Stimulated activated CD4-positive, alpha-beta T cell treated with anti-CD3 and anti-CD28 coated beads, Interleukin-12 subunit alpha, Interleukin-12 subunit beta, amount 100 ng/mL, for 4 hours (primary cell): ENCODE measurements around the gene SCG3.
"Not testable (repeated sequence)": the region's sequence is repeated elsewhere in the genome, so short reads cannot be mapped to it uniquely, and the experiment has no call there.

Experiments
- DNase-seq: peaks from one replicate; pipeline ENCODE4 v3.0.0-alpha.2; 2020

The SCG3 gene

DNA sequence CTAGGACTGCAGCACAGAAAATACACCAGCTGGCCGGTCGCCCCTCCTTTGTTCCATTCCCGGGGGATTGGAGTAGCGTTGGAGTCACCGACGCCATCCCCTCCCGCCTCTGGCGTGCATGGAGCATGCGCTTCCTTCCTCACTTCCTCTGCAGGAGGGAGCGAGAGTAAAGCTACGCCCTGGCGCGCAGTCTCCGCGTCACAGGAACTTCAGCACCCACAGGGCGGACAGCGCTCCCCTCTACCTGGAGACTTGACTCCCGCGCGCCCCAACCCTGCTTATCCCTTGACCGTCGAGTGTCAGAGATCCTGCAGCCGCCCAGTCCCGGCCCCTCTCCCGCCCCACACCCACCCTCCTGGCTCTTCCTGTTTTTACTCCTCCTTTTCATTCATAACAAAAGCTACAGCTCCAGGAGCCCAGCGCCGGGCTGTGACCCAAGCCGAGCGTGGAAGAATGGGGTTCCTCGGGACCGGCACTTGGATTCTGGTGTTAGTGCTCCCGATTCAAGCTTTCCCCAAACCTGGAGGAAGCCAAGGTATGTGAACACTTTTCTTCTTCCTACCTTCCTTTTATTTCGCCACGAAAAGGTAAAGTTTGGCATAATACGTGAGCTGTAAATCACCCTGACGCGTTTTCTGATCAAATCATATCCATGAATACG, at the start of gene SCG3:
Gene SCG3 (plus strand): TSS at position 201 of the 661 bp plus-strand sequence. CDS start 253 bp downstream, at position 454.
- peak; percentile 53 for DNase-seq

DNA sequence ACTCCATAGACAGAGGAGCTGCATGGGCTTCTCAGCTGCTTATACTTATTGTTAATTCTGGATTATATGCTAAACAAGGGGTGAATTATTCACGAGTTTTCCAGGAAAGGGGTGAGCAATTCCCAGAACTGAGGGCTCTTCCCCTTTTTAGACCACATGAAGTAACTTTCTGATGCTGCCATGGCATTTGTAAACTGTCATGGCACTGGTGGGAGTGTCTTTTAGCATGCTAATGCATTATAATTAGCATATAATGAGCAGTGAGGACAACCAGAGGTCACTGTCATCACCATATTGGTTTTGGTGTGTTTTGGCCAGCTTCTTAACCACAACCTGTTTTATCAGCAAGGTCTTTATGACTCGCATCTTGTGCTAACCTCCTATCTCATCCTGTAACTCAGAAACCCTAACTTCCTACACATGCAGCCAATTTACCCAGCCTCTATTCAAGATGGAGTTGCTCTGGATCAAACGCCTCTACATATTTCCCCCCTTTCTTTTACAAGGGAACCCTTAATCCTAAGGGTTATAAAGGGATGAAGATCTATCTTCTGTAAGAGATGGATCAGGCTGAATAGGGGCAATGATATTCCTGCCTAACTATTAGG, 46.6 kb upstream of the SCG3 start:
- DNase-seq = no peak

DNA sequence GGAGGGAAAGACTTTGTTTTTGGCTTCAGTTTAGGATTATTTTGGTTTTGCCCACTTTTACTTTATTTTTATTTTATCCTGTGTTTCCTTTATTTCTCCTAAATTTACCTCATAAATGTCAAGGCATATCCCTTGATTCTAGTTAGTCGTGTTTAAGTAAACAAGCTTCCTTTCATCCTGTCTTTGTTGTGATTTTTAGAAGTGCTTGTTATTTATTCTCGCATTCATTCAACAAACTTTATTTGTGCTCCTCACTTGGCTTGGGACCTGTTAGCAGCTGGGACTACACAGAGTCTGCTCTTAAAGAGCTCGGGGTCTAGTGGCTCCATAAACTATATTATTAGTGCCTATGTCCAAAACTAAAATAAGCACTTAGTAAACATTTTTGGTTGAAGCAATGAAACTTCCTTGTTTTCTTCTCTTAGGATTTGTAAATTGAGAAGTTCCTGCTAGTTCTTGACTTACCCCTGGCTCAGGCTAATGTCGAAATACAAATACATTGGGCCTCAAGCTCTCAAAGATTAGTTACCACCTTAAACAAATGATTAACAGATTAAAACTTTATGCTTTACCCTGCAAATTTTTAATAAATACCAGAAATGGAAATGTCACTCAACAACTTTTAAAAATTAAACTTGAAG, 39.7 kb upstream of the SCG3 start:
- no peak for DNase-seq

DNA sequence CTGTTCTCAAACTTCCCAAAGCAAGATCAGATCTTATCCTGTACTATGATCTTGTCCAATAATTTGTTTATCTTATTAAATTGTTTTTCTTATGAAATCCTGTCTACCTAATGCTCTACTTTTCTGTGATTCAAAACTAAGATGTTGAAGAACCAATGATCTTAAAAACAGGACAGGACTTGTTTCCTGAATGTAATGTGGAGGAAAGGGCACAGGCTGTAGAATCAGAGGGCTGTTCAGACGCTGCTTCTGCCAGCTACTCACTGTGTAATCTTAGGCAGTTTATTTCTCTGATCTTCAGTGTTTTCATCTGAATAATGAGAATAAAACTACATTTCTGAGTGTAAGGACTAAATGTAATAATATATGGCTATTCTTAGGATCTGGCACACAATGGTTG, 38.6 kb upstream of the SCG3 start:
- no peak for DNase-seq

DNA sequence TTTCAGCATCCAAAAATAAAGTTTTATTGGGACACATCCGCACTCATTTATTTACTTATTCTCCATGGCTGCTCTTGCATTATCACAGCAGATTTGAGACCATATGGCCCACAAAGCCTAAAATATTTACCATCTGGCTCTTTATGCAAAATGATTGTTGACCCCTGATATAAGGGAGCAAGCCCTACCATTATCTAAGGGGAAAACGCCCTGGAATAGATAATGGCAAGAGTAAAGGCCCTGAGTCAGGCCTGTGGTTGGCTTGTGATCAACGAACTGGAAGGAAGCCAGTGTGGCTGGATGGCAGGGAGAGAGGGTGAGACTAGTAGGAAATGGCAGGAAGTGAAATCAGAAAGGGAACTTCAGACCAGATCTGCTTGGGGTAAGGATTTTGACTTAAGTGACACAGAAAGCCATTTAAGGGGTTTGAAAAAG, 34.2 kb upstream of the SCG3 start:
- no peak for DNase-seq

DNA sequence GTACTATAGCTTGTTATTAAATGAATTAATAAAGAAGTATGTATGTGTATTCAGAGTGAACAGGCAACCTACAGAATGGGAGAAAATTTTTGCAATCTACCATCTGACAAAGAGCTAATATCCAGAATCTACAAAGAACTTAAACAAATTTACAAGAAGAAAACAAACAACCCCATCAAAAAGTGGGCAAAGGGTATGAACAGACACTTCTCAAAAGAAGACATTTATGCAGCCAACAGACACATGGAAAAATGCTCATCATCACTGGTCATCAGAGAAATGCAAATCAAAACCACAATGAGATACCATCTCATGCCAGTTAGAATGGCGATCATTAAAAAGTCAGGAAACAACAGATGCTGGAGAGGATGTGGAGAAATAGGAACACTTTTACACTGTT, 33.2 kb upstream of the SCG3 start:
- DNase-seq = not testable (repeated sequence)

DNA sequence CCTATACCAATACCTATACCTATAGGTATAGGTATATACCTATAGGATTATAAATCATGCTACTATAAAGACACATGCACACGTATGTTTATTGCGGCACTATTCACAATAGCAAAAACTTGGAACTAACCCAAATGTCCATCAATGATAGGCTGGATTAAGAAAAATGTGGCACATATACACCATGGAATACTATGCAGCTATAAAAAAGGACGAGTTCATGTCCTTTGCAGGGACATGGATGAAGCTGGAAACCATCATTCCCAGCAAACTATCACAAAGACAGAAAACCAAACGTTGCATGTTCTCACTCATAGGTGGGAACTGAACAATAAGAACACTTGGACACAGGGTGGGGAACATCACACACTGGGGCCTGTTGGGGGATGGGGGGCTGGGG, 32.7 kb upstream of the SCG3 start:
- DNase-seq = not testable (repeated sequence)

DNA sequence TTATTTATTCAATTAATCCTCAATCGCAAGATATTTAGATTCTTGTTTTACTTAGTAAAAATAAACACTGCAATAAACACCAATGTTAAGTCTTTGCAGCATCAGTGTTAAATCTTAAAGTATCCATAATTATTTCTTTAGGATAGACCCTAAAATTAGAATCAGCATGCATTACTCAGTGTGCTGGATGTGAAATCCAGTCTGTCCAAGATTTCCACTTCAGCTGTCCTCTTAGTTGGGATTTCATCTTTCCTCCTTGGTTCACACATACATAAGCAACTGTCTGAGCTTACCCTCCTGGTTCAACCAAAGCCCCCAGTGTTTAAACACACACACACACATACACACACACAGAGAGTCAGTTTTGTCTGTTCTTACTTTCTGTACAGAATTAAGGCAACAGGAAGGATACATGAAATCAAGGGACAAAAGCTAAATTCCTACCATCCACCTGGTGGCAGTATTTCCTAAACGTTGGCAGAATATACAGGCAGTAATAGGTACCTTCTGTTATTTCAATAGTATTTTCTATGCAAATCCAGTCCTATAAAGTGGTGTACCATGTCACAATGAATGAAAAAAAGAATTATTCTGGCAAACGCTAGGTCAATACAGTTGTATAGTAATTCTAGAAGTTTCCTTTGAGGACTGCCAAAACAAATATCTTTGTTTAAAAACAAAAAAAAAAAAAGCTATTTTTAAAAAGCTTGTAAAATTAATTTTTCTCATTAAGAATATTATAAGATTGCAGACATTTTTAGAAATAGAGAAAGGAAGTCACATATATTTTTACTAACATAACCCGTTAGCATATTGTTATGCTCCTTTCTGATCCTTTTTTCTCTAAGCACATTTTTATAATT, 31.4 kb upstream of the SCG3 start:
- no peak for DNase-seq

DNA sequence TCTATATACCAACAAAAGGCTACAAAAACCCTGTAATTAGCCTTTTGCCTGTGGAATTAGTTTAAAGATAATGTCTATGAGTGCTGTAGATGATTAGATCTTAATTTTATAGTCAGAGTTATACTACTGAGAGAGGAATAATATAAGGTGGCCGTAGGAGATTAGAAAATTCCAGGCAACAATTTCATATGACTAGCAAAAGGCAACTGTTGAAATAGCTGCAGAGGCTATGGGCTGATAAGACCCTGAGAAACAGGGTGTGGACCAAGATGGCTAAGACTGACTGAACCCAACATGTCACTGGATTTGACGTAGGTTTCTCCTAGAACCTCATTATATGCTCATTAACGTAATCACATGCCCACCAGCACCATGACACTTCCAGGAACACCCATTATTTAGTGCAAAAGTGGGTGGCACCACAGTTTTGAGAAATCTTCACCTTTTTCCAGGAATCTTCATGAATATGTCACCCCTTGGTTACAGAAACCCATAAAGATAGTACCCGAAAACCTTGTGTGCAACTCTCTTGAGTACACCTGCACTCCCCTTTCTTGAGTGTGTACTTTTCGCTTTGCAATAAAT, 29.1 kb upstream of the SCG3 start:
- no peak for DNase-seq

DNA sequence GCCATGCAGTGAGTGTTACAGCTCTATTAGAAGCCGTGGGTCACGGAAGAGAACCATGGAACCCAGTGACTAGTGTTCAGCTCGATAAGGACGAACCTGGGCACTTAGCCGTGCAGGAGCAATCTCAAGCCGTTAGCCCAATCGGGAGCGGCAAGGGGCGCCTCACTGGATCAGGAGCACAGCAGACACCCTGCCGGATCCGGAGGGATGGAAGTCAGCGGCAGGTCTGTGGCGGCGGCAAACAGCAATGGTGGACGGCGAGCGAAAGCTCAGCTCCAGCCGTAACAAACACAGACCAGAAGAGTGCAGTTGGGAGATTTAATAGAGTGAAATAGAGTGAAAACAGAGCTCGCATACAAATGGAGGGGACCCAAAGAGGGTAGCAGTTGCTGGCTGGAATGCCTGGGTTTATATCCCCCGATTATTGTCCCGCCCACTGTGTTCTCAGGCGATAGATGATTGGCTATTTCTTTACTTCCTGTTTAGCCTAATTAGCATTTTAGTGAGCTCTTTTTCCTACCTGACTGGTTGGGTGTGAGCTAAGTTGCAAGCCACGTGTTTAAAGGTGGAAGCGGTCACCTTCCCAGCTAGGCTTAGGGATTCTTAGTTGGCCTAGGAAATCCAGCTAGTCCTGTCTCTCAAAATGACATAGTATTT, 25.8 kb upstream of the SCG3 start:
- DNase-seq = not testable (repeated sequence)

DNA sequence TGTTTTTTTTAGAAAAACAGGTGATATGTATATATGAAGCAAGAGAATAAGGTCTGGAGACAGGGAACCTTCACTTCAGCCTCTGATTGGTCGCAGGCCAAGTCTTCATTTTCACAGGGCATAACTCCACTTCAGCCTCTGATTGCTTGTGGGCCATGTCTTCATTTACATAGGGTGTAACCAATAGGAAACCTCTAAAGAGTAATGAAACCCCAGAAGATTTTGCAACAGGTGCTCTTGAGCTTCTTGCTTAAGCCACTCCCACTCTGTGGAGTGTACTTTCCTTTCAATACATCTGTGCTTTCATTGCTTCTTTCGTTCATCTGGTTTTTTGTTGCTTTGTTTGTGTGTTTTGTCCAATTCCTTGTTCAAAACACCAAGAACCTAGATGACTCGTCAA, 22.6 kb upstream of the SCG3 start:
- no peak for DNase-seq

DNA sequence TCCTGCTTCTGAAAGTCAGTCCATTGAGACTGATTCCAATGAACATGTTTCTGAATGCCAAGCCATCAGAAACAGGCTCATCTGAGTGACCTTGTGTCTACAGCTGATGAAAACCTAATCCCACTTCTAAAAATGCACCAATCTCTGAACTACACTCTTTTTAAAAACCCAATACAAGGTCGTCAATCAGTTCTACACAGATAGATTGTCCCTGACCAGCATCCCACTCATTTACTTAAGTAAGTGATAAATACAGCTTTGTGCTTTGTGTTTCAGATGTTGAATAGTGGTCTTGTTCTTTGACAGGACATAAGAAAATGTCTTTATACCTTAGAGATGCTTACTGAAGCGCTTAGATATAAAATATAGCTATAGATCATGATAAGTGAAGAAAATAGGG, 20.2 kb upstream of the SCG3 start:
- DNase-seq = no peak

DNA sequence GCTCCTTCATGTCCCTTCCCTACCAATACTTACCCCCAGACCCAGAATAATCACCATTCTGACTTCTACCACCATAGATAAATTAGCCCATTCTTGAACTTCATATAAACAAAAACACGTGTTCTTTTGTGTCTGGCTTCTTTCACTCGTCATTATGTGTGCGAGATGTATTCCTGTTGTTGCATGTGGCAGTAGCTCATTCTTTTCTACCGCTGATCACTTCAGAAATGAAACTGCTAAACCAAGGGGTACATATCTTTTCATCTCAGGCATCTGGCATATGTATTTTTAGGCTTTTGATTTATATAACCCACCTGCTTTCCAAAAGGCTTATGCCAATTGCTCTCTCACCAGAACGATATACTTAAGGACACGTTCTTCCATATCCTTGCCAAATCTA, 13.8 kb upstream of the SCG3 start:
- no peak for DNase-seq

DNA sequence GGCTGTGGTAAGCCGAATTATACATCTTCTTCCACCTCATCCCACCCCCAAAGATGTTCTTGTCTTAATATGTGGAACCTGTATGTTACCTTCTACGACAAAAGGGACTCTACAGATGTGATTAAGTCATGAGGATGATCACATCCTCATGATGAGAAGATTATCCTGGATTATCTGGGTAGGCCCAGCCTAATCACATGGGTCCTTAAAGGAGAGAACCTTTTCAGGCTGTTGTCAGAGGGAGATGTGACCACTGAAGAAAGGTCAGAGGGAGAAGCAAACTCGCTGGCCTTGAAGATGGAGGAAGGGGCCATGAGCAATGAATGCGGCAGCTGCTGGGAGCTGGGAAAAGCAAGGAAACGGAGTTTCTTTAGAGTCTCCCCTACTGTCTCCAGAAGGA, 12.9 kb upstream of the SCG3 start:
- no peak for DNase-seq

DNA sequence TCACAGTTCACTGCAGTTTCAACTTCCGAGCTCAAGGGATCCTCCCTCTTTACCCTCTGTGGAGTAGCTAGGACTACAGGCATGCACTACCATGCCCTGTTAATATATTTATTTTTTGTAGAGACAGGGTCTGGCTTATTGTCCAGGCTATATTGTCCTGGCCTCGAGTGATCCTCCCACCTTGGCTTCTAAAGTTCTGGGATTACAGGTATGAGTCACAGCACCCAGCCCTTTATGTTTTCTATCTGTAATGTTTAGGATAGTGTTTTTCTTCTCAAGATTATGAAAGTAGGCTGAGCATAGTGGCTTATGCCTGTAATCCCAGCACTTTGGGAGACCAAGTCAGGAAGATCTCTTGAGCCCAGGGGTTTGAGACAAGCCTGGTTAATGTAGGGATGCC, 11.9 kb upstream of the SCG3 start:
- DNase-seq = no peak

DNA sequence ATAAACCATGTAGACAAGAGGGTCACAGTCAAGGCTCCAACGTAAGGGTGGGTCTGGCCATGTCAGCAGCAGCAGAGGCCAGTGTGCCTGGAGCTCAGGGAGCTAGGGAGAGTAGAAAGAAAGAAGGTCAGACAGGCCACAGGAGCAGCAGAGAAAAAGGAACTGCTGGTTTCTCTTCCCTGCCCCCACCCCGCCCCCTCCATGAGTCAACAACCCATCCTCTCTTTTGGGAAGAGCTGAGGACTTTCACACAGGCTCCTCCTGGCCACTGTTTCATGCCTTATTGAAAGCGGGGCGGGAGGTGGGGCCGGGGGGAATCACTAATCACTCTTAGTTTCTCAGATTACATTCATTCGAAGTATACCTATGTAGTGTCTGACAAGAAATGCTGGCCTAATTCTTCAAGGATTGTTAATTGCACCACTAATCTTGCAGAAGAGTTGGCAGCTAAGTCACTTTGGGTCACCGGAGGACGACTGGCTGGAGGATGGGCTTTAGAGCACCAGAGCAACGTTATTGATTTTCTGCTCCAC, 9.1 kb upstream of the SCG3 start:
- DNase-seq = no peak

DNA sequence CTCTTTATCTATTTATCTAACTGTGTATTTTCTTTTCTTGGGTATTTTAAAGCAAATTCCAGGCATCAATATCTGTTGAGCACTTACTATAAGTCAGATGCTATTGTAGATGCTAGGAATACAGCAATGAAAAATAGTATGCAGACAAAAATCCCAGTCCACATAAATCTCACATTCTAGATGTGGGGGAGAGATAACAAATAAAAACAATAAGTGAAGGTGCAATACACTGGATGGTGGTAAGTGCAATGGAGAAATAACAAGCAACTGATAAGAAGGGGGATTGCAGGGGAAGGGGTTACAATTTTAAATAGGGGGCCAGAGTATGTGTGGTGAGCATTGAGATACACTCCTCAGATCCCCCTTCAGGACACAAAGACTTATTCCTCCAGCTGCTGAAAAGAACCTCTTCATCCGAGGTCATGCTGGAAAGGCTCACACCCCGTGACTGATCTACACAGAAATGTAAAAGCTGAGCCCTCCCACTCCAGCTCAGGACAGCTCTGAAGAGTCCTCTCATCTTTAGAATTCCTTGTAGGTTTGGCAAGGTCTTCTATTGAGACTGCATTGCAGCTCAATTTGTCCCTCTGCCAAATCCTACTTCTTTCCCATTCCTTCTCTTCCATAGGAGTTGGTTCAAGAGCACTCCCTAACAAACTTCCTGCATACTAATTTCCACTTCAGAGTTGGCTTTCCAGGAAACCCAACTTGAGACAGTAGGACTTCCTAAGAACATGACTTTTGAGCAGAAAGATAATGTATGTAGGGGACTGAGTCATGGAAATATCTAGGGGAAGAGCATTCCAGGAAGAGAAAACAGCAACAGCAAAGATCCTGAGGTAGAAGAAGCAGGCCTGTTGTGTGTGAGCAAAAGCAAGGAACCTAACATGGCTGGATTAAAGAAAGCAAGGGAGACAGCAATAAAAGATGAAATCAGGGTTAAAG, 8.1 kb upstream of the SCG3 start:
- DNase-seq = no peak

DNA sequence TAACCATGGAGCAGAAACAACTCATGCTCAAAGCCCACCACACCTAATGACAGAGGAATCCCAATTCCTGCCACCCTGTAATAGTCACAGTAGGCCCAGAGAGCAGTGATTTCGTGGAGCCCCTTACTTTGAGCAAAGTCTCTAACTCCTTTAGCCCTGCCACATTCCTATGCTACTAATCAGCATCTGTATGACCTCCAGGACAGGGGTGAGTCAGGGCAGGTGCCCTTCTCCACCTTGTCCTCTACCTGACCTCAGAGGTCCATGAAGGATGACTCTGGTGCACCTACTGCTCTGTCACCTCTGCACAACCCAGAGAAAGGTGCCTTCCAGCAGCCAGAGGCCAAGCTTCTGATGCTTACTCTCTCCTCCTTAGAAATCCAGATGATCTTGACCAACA, 6.1 kb upstream of the SCG3 start:
- DNase-seq = no peak

DNA sequence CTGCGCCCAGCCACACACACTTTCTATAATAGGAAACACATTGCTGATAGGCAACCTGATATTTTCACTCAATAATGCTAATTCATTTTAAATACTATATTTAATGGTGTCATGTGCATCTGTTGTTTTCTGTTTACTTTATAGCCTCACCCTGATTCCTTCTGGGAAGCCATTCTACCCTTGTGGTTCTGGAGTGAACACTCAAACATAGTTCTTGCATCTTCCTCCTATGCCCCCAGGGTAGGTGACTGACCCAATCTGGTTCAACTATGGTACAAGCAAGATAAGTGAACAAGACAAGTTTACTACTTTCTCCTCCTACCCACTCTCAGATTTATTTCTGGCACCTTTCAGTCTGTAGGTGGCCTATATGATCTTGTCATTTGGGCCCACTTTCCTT, 4.3 kb upstream of the SCG3 start:
- DNase-seq = no peak

DNA sequence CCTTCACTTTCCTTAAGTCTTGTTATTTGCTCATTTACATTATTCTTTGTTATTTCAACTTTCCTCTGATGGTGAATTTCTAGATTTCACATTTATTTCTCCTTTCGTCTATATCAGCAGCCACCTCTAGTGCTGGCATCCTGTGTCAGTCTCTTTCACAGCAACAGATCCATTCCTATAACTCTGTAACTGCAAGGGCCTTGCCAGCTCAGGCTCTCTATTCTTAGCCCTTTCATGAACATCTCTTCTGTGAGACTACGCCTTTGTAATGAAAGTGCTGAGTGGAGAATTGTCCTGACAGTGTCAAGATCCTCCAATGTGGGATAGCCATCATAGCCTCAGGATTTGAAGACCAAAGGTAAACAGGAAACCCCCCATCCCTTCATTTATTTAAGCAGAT, 3.9 kb upstream of the SCG3 start:
- DNase-seq = no peak

DNA sequence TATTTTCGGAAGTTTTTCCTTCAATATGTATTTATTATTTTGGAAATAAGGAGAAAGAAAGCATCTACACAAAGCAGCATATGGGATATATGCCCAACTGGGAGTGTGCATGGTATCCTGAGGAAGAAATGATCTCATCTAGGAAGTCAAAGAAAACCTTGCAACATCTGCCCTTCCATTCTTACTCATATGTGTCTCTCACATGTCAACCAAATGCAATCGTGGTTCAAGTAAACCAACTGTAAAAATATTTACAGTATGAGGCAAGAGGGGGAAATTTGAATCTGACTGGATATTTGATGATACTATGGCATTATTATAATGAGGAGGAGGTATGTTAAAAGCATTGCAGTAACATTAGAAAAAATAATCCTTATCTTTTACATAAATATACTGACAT, 3.2 kb upstream of the SCG3 start:
- no peak for DNase-seq
